IMR-90 (cell line): ENCODE measurements around the gene MTA2.

Source experiments
- CTCF ChIP-seq: conservative IDR thresholded peaks from 2 replicates; pipeline ENCODE4 v1.5.1; 2012; ENCODE audit warnings: mild to moderate bottlenecking, low read depth, low read length, improper control_type of control experiment
- MXI1 ChIP-seq: IDR thresholded peaks from 2 replicates; pipeline ENCODE4 v1.6.1; 2012; ENCODE audit warnings: low read depth, mild to moderate bottlenecking, low read length, moderate library complexity, borderline replicate concordance
- NFE2L2 ChIP-seq: fragments of 150-350 bp; IDR thresholded peaks from 2 replicates; pipeline ENCODE4 v1.6.1; 2016; ENCODE audit warnings: low read depth, mild to moderate bottlenecking, low read length
- POLR2A ChIP-seq: IDR thresholded peaks from 2 replicates; pipeline ENCODE4 v1.6.1; 2012; ENCODE audit warnings: mild to moderate bottlenecking, low read depth, low read length
- SMC3 ChIP-seq: fragments of 150-350 bp; IDR thresholded peaks from 2 replicates; pipeline ENCODE4 v1.6.1; 2016; ENCODE audit warnings: low read depth, mild to moderate bottlenecking, antibody characterized with exemption, low read length, moderate library complexity

GRCh38 chr11:62602141-62603071, 741 bp upstream of the MTA2 start:
- TF ChIP-seq POLR2A (no peak), NFE2L2 (no peak), CTCF (no peak), MXI1 (no peak), SMC3 (no peak)
